HepG2 (cell line): ENCODE results near the gene PRIMPOL. TPM values are rescaled to one million over a fixed set of nuclear protein-coding genes. Genes with fewer than 3 reads are reported as not detected.
A peak's percentile ranks its signal among the peaks of the same experiment; 100 is the strongest.
"Not testable (repeated sequence)": the region's sequence is repeated elsewhere in the genome, so short reads cannot be mapped to it uniquely, and the experiment has no call there.

Source experiments
- ATAC-seq: fragments of 200-7000 bp; cut with Tn5 transposase; 3 replicates; pipeline ENCODE4 v1.9.1; 2020; ENCODE audit warnings: mild to moderate bottlenecking, moderate library complexity
- BruUV-seq: library from RNA; stranded (reverse); fragments of 400-500 nt; replicated peaks from 2 replicates; lab custom pipeline; 2021; lab: Mats Ljungman, UMichigan
- CTCF ChIA-PET: fragments of 300-600 bp; formaldehyde crosslinking; extraction: SDS; loops from one replicate; lab custom pipeline; 2021; ENCODE audit warnings: low total read pairs, inconsistent platforms, low intra/inter-chr PET ratio; lab: Yijun Ruan, JAX
- POLR2A ChIA-PET: fragments of 350-600 bp; sonication (Branson Sonifier 250); formaldehyde crosslinking; loops from one replicate; lab custom pipeline; 2020; ENCODE audit warnings: antibody characterized with exemption, inconsistent platforms; lab: Yijun Ruan, JAX
- DNase-seq: peaks from one replicate; pipeline ENCODE4 v3.0.0-alpha.2; 2015; ENCODE audit warnings: low spot score
- FAIRE-seq: peaks from 3 replicates; lab custom pipeline; 2011; peaks lifted over from hg19 to GRCh38; lab: Jason Lieb, UNC
- H2AFZ ChIP-seq: one replicate; pipeline ENCODE4 v1.6.1; 2011; ENCODE audit warnings: low read length, inconsistent platforms
- H3K27ac ChIP-seq: fragments of 300-600 bp; 3 replicates; pipeline ENCODE4 v1.8.0; 2011; ENCODE audit warnings: mixed run types, mild to moderate bottlenecking, mixed read lengths, low read length, inconsistent platforms; ENCODE audit not compliant: insufficient read depth; ENCODE audit errors: extremely low read length
- H3K27me3 ChIP-seq, 2 experiments: fragments of 200-600 bp in 1 of 2; 2 replicates in 1 of 2; 3 replicates in 1 of 2; pipeline versions ENCODE4 v1.6.0 to v1.8.0; 2011; ENCODE audit warnings: low read length in 2 of 2, mild to moderate bottlenecking in 2 of 2, moderate library complexity in 2 of 2, inconsistent platforms in 1 of 2; ENCODE audit not compliant: insufficient read depth in 2 of 2, control insufficient read depth in 1 of 2
- H3K36me3 ChIP-seq, 2 experiments: fragments of 200-600 bp in 1 of 2; replicated peaks in 1 of 2; 2 replicates in 1 of 2; 3 replicates in 1 of 2; pipeline versions ENCODE4 v1.5.1 to v1.8.0; 2011; ENCODE audit warnings: low read length in 2 of 2, inconsistent platforms in 1 of 2; ENCODE audit not compliant: insufficient read depth in 2 of 2, control insufficient read depth in 1 of 2
- H3K4me1 ChIP-seq: 2 replicates; pipeline ENCODE4 v1.5.1; 2012; ENCODE audit warnings: low read length, inconsistent platforms; ENCODE audit not compliant: insufficient read depth
- H3K4me2 ChIP-seq: 2 replicates; pipeline ENCODE4 v1.6.0; 2011; ENCODE audit warnings: low read depth, low read length, inconsistent platforms
- H3K4me3 ChIP-seq, 3 experiments: fragments of 200-600 bp in 1 of 3; sonication (generic), shearing (Covaris generic) in 1 of 3; replicated peaks in 1 of 3; 2 replicates each; pipeline ENCODE4 v1.5.1; 2011 to 2016; ENCODE audit warnings: low read length in 3 of 3, inconsistent platforms in 2 of 3, low read depth in 2 of 3, mild to moderate bottlenecking in 2 of 3, control low read depth in 1 of 3, mixed read lengths in 1 of 3; ENCODE audit not compliant: insufficient read depth in 1 of 3
- H3K79me2 ChIP-seq: one replicate; pipeline ENCODE4 v1.6.1; 2011; ENCODE audit warnings: low read length, inconsistent platforms; ENCODE audit not compliant: insufficient read depth
- H3K9ac ChIP-seq: 2 replicates; pipeline ENCODE4 v1.6.0; 2011; ENCODE audit warnings: mild to moderate bottlenecking, low read depth, low read length, inconsistent platforms; ENCODE audit not compliant: insufficient read depth
- H3K9me3 ChIP-seq: 2 replicates; pipeline ENCODE4 v1.5.1; 2012; ENCODE audit warnings: mild to moderate bottlenecking, low read length
- H4K20me1 ChIP-seq: 2 replicates; pipeline ENCODE4 v1.6.0; 2011; ENCODE audit warnings: inconsistent platforms, mild to moderate bottlenecking, low read length, moderate library complexity; ENCODE audit not compliant: insufficient read depth
- EP300 ChIP-seq, 3 experiments: sonication (generic) in 1 of 3; formaldehyde crosslinking in 1 of 3; IDR thresholded peaks; 2 replicates each; pipeline versions ENCODE4 v1.5.1 to v1.6.1; 2011 to 2020; ENCODE audit warnings: low read depth in 2 of 3, low read length in 2 of 3, borderline replicate concordance in 1 of 3, improper control_type of control experiment in 1 of 3, mild to moderate bottlenecking in 1 of 3, missing genetic modification reagents in 1 of 3, moderate library complexity in 1 of 3
- KDM5B ChIP-seq: sonication (generic); formaldehyde crosslinking; IDR thresholded peaks from 2 replicates; pipeline ENCODE4 v1.4.0; 2020; ENCODE audit warnings: missing genetic modification reagents, mild to moderate bottlenecking, borderline replicate concordance
- RBFOX2 ChIP-seq: fragments of 200-400 bp; formaldehyde crosslinking; IDR thresholded peaks from 2 replicates; pipeline ENCODE4 v1.6.1; 2017; ENCODE audit warnings: low read depth, mild to moderate bottlenecking, low read length
- ZFP91 ChIP-seq: sonication (generic); formaldehyde crosslinking; IDR thresholded peaks from 2 replicates; pipeline ENCODE4 v1.9.0; 2022; ENCODE audit warnings: missing genetic modification reagents, mild to moderate bottlenecking, borderline replicate concordance
- WGBS: methylation state at CpG from one replicate; pipeline ENCODE4 v1.1.6; 2017; ENCODE audit warnings: low lambda C conversion rate; 5-methylcytosine and 5-hydroxymethylcytosine counted together
- in situ Hi-C: cut with HindIII; loops from 2 replicates; pipeline ENCODE4 v1.10.0; 2017; ENCODE audit warnings: low pct_unique_long_range_greater_than_20kb; ENCODE audit not compliant: extremely low pct_ligation_motif_present
- intact Hi-C: fragments of 100-400 bp; cut with micrococcal nuclease; formaldehyde crosslinking; loops from one replicate; pipeline ENCODE4 v1.10.0; 2022; ENCODE audit not compliant: unreplicated experiment
- polyA plus RNA-seq, 8 experiments: library from polyadenylated mRNA; depleted of rRNA in 3 of 8; stranded (reverse) in 7 of 8; unstranded in 1 of 8; fragments of >200 nt; fragmentation: Illumina TruSeq in 4 of 8; extraction: Trizol in 4 of 8; gene quantifications; 2 replicates each; pipeline versions ENCODE4 v1.2.1 to v1.2.3, GENCODE V29; 2011 to 2016; ENCODE audit warnings: low read depth in 4 of 8, missing spikeins in 1 of 8, mixed read lengths in 1 of 8; ENCODE audit not compliant: insufficient read depth in 1 of 8
- total RNA-seq, 5 experiments: library from RNA; depleted of rRNA; stranded (reverse); fragments of >200 nt; fragmentation: Illumina TruSeq; extraction: Trizol; gene quantifications; 2 replicates each; pipeline ENCODE4 v1.2.3, GENCODE V29; 2016; ENCODE audit warnings: low read depth in 1 of 5
- TF ChIP-seq, protein P1 (sequence below), 2 experiments: sonication (generic) in 1 of 2; formaldehyde crosslinking in 1 of 2; IDR thresholded peaks; 2 replicates each; pipeline versions ENCODE4 v1.5.1 to v1.6.1; 2011 to 2020; ENCODE audit warnings: borderline replicate concordance in 1 of 2, low read depth in 1 of 2, low read length in 1 of 2, mild to moderate bottlenecking in 1 of 2, missing genetic modification reagents in 1 of 2, moderate library complexity in 1 of 2
- TF ChIP-seq, protein P2 (sequence below): sonication (generic); formaldehyde crosslinking; IDR thresholded peaks from 2 replicates; pipeline ENCODE4 v1.5.0; 2020; ENCODE audit warnings: mild to moderate bottlenecking, missing genetic modification reagents

Gene PRIMPOL
- total and polyA plus RNA-seq, 2 of the 13 experiments (the other 11 are each of a cell fraction or from before 2014, with no cell fraction given) = 7.3 to 11.0 TPM

DNA sequence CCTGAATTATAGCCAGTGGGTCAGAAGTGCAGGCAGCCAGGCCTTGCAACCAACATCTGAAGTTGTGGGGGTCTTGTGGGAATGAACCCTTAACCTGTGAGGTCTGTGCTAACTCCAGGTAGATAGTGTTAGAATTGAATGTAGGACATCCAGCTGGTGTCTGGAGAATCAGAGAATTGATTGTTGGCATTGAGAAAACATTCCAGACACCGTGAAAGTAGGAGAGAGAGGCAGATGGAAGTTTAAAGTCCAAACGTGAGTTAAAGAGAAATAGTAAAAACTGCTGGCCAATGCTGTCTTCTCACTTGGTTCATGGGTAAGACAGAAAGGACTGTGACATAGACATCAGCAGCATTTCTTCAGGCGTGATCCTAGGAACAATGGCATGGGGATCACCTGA is 28.0 kb upstream of the PRIMPOL start (continued):
- TF ChIP-seq EP300 (IDR thresholded peaks at IDR 0.05; ENCODE audit: low read depth in 2 of 2, low read length in 2 of 2) = peak in 1 of 2 experiments; percentile 28; a peak in 1 of 4 replicates
- no peak for TF ChIP-seq EP300 (CRISPR knock-in tag; IDR thresholded peaks at IDR 0.05; ENCODE audit: borderline replicate concordance)
- TF ChIP-seq, protein P1, sequence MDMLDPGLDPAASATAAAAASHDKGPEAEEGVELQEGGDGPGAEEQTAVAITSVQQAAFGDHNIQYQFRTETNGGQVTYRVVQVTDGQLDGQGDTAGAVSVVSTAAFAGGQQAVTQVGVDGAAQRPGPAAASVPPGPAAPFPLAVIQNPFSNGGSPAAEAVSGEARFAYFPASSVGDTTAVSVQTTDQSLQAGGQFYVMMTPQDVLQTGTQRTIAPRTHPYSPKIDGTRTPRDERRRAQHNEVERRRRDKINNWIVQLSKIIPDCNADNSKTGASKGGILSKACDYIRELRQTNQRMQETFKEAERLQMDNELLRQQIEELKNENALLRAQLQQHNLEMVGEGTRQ (IDR thresholded peaks at IDR 0.05; ENCODE audit: low read depth, low read length) = no peak
- TF ChIP-seq, protein P1 (CRISPR knock-in tag; IDR thresholded peaks at IDR 0.05; ENCODE audit: borderline replicate concordance) = no peak

DNA sequence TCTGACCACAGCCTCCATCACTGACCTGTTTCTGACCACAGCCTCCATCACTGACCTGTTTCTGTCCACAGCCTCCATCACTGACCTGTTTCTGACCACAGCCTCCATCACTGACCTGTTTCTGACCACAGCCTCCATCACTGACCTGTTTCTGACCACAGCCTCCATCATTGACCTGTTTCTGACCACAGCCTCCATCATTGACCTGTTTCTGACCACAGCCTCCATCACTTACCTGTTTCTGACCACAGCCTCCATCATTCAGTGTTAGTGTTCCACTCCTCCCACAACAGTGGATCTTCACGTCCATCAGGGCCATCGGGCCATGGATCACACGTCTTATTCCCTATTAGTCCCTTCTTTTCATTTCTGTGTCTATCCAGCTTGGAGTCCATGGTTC is 25.0 kb upstream of the PRIMPOL start:
- POLR2A ChIA-PET = interaction anchor here (1.2 to 2.8 kb wide), 8 partner anchors 12 to 577 kb away, joined by 3 to 48 read pairs (median 4); partner anchors contain the start of genes CASP3, CENPU, IRF2 and PRIMPOL
- in situ Hi-C loops, BruUV-seq: not testable (repeated sequence)
- H3K4me1 ChIP-seq = peaks cover 80% of the 10 kb centered on the region
- peak overlapping the region; percentile 85 for H3K9ac ChIP-seq
- TF ChIP-seq ZFP91 (CRISPR knock-in tag) = peak; percentile 48; the same call in 1 of the 2 replicates
- peak; percentile 48; the same call in 1 of the 2 replicates for TF ChIP-seq KDM5B (CRISPR knock-in tag)
- TF ChIP-seq, protein P2, sequence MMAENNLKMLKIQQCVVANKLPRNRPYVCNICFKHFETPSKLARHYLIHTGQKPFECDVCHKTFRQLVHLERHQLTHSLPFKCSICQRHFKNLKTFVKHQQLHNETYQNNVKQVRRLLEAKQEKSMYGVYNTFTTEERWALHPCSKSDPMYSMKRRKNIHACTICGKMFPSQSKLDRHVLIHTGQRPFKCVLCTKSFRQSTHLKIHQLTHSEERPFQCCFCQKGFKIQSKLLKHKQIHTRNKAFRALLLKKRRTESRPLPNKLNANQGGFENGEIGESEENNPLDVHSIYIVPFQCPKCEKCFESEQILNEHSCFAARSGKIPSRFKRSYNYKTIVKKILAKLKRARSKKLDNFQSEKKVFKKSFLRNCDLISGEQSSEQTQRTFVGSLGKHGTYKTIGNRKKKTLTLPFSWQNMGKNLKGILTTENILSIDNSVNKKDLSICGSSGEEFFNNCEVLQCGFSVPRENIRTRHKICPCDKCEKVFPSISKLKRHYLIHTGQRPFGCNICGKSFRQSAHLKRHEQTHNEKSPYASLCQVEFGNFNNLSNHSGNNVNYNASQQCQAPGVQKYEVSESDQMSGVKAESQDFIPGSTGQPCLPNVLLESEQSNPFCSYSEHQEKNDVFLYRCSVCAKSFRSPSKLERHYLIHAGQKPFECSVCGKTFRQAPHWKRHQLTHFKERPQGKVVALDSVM (CRISPR knock-in tag) = peak; percentile 78
- TF ChIP-seq RBFOX2 = 0 out of 2 replicates have a peak, but pooled peaks have one; percentile 20
- TF ChIP-seq, all 625 proteins: peak for 4; not testable (repeated sequence) for 621
- 80% methylated on average over 3 of the region's 3 CpGs for WGBS
- Histone ChIP-seq H3K79me2 (peaks cover 52% of the 10 kb centered on the region), H3K4me2 (peak overlapping the region; percentile 82), H3K27ac (peak overlapping the region; percentile 91), H3K4me3 (peak overlapping the region; percentile 59 to 81 (median 68); a peak in 5 of 6 replicates)
- ATAC-seq, DNase-seq, H3K9me3 ChIP-seq, FAIRE-seq, H3K36me3 ChIP-seq, intact Hi-C loops, H4K20me1 ChIP-seq, CTCF ChIA-PET, H2AFZ ChIP-seq, H3K27me3 ChIP-seq: not testable (repeated sequence)
